ENCODE data around the gene NUP210.

Gene NUP210

DNA sequence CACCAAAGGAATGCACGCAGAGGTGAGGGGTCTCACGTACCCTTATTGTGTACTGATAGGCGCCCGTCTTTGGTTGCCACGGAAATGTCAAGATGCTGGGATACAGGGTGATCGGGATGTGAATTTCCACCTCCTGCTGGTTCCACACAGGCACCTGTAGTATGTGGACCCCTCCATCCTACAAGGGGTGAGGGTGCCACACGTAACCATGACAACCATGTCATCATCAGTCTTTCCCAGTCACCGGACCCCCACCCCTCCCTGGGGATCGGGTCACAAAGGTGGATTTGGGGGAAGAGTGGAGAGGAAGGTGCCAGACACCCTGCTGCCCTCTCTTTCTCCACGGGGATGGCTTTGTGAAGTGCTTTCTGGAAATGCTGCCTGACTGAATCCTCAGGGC is 44.7 kb downstream of the NUP210 start:
- no peak for DNase-seq (ENCODE audit: low read depth)

DNA sequence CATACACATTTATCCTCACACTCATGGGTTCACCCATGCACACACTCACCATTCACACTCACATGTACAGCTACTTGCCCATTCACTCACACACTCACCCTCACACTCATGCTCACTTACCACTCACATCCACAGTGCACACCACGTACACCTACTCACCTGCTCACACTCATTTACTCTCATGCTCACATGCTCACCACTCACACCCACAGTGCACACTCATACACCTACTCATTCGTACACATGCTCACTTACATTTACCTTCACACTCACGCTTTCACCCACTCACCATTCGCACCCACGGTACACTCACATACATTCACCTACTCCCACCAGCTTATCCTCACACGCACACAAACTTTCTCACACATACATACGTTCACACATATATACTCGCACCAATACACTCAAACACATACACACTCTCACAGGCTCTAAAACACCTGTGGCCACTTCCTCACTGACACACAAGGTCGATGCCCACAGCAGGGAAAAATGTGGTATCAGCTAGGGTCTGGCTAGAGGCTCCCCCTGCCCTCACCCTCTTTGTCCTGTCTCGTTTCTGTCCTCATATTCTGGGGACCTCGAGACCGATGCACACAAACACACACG is 46.0 kb downstream of the NUP210 start:
- DNase-seq (ENCODE audit: low read depth): no peak

DNA sequence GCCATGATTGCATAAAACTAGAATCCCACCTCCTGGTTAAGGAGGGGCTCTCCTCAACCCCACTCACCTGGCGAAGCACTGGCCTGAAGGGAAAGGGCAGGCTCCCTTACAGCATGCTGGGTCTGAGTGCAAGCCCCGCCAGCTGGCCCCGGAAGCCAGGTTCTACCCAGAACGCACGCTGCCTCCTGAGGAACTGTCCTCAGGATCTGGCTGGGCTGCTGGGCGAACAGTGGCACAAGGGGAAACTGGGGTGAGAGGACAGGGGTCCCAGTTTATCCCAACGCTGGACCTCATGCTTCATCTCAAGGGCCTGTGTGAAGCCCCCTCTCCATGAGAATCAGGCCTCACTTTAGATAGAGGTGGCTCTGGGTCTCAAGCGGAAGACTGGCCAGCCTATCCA is 47.5 kb downstream of the NUP210 start:
- no peak for DNase-seq (ENCODE audit: low read depth)

DNA sequence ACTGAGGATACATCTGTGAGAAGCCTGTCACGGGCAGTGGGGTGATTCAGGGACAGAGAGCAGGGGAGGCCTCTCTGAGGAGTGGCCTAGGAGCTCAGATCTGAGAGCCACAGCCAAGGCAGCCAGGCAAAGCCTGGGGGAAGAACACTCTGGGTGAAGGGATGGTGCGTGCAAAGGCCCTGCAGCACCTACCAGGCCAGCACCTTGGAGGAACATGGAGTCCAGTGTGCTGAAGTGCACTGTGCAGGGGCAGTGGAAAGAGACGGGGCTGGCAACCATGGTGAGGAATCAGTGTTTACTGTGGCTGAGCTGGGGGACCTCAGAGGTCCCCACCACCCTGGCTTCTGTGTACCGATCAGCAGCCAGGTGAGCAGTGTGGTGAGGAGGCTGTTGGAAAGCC is 48.0 kb downstream of the NUP210 start:
- DNase-seq (ENCODE audit: low read depth): no peak

DNA sequence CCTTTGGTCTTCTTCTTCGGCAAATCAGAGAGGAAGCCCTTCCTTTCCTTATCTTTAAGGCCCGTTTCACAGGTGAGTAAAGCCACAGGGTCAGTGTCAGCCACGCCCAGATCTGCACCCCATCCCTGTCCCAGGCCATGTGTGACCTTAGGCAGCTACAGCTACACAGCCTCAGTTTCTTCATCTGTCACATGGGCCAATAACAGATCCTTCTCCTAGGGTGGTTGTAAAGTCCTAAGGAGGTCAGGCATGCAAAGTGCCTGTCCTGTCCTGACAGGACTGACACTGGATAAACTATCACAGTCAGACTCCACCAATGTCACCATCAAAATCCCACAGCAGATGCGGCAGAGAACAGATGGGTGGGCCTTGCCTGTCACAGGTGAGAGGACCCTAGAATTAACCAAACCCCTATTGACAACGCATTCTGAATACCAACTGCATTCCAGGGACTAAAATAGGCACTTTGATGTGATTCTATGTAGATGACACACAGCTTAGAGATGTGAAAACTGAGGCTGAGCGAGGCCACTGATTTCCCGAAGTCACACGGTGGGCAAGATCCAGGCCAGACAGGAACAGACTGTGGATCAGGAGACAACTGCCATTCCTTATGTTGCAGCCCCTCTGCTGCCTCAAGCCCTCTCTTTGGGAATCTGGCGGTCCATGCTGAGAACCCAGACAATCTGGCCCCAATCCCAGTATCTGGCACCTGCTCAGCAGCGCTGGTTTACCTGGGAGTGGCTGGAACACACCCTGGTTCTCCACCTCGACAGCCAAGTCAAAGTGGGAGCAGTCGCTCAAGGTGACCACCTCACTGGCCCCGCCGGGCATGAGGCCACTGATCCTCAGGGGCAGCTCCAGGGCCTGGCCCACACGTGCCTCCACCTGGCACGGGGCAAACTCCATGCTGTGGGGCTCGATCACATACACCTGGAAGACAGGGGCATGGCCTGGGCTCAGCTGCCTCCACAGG is 48.7 kb downstream of the NUP210 start:
- DNase-seq (ENCODE audit: low read depth): no peak

DNA sequence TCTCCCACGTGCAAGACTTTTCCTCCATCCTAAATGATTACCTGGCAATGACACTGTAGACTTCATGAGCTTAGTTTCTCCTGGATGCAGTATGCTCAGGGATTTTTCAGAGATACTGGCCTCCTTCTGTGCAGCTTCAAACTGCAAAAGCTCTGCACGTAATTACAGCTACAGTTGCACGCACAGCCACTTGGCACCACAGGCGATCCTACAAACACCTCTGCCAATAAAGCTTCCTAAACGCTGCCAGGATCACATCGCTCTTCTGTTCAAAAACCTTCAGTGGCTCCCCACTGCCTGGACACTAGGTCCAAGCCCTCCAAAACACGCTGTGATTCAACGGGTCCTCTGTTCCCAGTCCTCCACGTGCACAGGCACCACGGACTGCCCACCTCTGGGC is 49.5 kb downstream of the NUP210 start:
- DNase-seq (ENCODE audit: low read depth): no peak

DNA sequence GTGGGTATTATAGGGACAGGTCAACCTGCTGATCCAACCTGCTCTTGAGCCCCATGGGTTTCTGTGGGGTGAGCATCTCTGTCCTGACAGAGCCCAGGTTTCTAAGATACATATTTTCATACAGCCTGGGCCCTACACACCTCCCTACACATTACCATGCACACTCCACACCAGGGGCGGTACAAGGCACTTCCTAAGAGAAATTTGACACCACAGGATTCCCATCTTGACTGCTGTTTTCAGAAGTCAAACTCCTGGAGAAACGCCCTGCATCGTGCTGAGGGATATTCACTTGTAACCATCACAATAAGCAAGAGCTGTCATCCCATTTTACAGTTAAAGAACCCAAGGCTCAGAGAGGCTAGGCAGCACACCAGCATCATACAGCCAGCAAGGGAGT is 50.1 kb downstream of the NUP210 start:
- no peak for DNase-seq (ENCODE audit: low read depth)

DNA sequence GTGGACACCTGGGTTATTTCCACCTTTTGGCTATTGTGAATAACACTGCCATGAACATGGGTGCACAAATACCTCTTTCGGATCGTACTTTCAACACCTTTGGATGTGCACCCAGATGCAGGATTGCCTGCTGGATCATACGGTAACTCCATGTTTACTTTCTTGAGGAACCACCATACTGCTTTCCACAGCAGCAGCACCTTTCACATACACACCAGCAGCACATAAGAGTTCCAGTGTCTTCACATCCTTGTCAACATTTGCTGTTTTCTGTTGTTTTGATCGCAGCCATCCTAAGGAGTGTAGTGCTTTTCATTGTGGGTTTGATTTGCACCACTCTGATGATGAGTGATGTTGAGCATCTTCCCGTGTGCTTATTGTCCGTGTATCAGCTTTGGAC is 51.3 kb downstream of the NUP210 start:
- no peak for DNase-seq (ENCODE audit: low read depth)

DNA sequence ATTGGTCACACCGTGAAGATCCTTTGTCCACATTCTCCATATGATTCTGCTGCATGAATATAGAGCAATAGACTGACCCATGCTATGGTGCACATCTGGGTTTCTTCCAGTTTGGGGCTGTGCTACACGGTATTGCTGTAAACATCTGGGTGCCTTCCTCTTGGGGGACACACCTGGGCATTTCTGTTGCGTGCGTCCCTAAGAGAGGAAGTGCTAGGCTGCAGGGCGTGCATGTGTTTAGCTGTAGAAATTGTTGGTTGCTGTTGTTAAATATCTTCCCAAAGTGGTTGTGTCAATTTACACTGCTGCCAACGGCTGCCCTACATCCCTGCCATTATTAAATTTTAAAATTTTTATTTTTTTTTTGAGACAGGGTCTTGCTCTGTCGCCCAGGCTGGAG is 52.4 kb downstream of the NUP210 start:
- no peak for DNase-seq (ENCODE audit: low read depth)

DNA sequence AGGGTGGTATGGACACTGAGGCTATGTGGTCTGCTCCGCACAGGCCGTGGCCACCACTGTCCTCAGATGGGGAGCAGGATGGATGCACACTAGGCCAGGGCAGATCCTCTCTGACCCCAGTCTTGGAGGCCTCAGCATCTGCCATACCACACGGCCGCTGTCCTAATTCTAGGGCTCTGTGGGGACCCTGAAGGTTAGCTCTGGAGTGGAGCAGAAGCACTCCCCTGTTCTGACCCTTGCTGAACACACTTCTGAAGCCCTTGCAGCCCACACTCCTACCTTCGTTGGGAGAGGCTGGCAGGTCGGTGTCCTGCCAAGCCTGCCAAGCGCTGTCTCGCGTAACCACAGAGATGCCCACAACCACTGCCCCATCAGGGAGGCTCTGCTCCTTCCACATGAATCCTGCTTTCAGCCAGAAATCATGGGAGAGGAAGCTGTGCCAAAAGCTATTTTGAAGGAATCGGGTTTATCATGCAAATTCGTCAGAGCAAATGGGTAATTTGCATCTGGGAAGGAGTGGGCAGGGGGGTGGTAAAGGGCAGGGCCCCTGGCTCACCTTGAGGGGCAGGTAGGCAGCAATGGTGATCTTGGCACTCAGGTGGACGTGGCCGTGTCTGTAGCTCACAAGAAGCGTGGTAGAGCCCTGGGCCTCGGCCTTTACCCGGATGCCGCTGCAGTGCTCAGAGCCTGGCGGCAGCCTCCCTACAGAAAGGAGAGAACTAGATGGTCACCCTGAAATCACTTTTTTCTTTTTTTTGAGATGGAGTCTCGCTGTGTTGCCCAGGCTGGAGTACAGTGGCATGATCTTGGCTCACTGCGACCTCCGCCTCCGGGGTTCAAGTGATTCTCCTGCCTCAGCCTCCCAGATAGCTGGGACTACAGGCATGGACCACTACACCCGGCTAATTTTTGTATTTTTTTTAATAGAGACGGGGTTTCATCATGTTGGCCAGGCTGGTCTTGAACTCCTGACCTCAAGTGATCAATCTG is 54.4 kb downstream of the NUP210 start:
- no peak for DNase-seq (ENCODE audit: low read depth)

DNA sequence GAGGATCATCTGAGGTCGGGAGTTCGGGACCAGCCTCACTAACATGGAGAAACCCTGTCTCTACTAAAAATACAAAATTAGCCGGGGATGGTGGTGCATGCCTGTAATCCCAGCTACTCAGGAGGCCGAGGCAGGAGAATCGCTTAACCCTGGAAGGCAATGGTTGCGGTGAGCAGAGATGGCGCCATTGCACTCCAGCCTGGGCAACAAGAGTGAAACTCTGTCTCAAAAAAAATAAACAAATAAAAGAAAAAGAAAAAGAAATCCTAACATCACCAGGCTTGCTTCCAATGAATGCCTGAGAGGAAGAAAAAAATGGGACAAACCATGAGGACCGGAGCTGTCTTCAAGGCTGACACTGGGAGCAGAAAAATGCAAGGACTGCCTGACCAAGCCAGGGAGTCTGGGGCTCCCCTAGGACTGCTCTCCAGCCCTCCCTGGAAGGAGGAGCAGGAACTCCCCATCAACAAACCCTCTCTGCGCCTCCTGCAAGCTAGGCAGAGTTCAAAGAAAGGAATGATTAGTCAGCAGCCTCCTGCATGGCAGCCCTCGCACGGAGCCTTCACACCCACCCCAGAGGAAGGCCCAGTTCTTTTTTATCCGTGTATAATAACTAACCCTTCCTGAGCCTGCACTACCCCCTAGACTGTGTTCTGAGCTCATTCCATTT is 55.4 kb downstream of the NUP210 start:
- no peak for DNase-seq (ENCODE audit: low read depth)

DNA sequence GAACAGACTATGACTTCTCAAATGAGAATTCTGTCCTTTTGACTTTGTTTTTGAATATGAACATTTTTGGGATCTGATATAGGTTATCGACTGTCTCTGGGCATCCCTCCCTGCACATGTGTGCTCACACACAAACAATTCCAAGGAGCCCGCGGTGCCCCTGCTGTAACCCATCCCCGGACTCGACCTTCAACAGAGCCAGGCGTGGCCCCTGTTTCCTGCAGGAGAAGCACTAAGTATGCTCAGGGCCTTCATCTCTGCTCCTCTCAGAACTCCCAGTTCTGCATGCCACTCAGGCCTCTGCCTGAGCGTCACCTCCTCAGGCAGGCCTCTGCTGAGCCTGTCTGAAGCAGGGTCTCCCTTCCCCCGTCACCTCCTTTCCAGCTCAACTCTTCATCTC is 57.6 kb downstream of the NUP210 start:
- no peak for DNase-seq (ENCODE audit: low read depth)

DNA sequence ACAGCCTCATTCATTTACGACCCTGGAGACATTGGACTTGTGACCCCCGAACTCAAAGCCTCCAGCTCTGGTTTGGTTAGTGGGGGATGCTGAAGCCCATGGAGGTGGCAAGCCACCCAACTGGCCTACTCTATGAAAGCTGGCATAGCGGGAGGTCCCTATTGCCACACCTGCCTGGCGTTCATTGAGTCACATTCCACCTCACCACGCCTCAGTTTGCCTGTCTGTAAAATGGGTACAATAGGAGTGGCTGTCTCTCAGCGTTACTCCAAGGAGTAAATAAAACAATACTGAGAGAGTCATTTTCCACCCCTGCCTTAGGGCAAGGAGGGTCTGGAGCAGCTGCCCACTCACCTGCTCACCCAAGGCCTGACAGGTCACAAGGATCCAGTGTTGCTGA is 60.2 kb downstream of the NUP210 start:
- DNase-seq (ENCODE audit: low read depth): no peak

DNA sequence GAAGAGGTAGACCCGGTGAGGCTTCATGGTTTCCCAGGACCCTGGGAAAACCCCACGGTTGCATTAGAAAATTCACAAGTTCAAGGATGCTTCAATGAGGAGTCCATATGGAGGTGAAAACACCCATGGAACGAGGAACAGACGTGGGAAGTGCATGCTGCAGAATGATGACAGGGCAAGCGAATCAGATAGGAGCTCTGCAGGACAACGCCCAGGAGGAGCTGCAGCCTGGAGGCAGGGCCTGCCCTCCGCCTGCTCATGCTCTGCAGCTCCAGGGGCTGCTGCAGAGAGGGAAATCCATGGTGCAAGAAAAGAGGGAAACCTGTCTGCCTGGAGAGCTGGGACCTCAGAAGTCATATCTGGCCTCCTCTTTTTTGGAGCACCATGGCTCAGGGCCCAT is 61.5 kb downstream of the NUP210 start:
- DNase-seq (ENCODE audit: low read depth): no peak

DNA sequence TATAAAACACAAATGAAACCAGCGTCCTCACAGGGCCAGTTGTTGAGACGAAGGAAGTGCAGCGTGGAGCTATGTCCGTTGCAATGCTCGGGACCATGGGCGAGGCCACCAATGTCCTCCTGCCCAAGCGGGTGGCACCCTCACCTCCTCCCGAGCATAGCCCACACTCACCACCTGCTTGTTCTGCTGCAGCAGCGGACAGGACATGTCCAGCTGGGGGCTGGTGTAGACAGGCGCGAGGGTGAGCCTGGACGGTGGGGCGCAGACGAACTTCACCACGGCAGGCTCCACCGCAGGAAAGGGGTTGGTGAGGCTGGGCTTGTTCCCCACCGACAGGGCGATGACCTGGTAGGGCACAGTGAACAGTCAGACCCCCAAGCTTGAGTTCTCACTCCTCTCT is 62.1 kb downstream of the NUP210 start:
- DNase-seq (ENCODE audit: low read depth): no peak

DNA sequence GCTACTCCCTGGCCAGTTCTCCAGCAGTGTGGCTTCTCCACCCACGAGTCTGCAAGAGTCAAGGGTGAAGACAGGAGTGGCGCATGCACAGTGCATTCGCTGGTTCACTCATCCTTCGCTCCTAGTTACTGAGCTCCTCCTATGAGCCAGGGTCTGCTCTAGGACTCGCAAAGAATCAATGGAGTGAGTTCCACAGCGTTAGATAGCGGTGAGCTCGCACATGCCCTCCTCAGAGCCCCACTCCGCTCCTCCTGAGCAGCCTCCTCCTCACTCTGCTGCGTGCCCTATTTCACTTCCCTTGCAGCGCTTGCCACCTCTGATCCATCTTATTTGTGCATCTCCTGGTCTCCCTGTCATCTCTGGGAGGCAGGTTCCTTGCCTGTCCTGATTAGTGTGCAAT is 63.0 kb downstream of the NUP210 start:
- no peak for DNase-seq (ENCODE audit: low read depth)

DNA sequence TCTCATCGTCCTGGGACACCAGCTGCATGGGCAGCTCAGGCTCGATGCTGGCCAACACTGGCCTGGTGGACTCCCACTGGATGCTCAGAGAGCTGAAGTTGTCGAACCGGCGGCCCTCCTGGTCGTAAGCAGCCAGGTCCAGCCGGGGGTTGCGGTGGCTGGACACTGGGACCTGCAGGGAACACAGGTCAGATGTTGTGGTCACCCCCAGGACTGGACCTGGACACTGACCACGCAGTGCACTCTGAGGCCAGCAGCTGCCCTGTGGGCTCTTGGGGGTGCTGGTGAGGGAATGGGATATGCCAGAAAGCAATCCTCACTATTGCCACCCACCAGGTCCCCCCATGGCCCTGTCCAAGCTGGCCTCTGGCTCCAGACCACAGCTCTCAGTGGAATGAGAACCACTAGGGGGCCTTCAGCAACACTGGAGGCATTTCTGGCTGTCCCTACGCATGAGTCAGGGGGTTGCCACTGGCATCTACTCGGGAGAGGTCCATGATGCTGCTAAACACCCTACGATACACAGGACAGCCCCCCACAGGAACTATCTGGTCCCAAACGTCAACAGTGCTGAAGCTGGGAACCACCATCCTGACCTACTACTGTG is 66.1 kb downstream of the NUP210 start:
- DNase-seq (ENCODE audit: low read depth): no peak

DNA sequence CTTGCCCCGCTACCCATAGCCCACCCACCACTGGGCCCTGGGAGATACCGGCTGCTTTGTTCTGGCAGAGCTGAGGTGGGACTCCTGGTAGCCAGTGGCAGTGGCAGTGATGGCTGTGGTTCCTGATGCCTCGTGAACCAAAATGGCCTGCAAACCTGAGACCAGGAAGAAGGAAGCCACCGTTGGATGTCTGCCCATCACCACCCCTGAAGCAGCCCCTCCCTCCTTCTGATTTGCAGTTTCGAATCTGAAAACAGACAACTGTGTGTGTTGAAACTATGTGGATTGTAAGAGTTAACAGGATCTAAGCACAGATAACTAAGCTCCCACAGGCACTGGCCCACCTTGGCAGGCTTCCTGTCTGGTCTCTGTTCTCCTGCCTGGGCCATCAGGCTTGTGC is 66.6 kb downstream of the NUP210 start:
- no peak for DNase-seq (ENCODE audit: low read depth)

DNA sequence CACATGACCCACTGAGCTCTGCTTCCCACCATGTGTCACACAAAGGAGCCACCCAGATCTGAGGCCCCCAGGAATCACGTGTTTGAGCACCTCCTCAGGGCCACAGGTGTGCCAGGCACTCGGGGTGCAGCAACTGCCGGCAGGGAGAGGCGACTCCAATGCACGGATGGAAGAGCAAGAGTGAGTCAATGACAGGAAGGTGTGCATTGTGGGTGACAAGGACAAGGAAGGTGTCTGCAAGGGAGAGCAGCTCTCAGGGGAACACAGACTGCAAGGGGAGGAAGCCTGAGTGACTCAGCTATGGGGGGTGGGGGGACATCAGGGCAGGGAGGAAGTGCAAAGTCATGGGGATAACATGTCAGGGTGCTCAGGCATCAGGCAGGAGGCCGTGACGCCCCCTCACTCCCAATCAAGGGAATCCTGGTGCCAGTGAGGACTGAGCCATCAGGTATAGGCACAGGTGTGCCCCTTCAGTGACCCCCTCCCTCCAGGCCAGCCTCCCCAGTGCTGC is 67.4 kb downstream of the NUP210 start:
- DNase-seq (ENCODE audit: low read depth): no peak

DNA sequence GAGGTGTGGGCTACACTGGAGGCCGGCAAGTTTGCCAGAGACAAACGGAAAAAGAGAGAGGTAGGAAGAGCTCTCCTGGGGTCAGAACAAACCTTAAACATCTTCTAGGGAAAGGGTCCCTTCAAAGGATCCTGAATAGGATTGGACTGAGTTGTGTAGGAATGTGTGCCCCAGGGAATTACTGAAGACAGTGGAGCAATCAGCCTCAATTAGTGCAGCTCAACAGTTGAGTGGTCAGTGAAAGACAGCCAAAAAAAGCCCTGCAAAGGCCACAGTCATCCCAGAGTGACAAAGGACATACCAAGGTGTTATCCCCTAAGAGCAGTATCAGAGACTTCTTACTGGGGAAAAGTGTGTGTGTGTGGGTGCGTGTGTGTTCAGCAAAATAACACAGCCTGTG is 70.3 kb downstream of the NUP210 start:
- no peak for DNase-seq (ENCODE audit: low read depth)
